ENCODE results near the gene CACNA2D3.

- TF ChIP-seq CTCF (IDR thresholded peaks at IDR 0.05): no peak
- TF ChIP-seq POLR2A (IDR thresholded peaks at IDR 0.05): no peak
These were observed 569.0 kb downstream of the CACNA2D3 start for GRCh38 chr3:54691289-54691771.

All from lower leg skin (tissue), 3 donors.